HepG2 (cell line): ENCODE measurements around the gene GLRX2. TPM values are rescaled to one million over a fixed set of nuclear protein-coding genes. Genes with fewer than 3 reads are reported as not detected.

Source experiments
- ADNP ChIP-seq: sonication (generic); formaldehyde crosslinking; IDR thresholded peaks from 2 replicates; pipeline ENCODE4 v1.4.0; 2020; ENCODE audit warnings: missing genetic modification reagents
- BORCS8-MEF2B ChIP-seq: sonication (generic); formaldehyde crosslinking; IDR thresholded peaks from 2 replicates; pipeline ENCODE4 v1.8.0; 2022; ENCODE audit warnings: mild to moderate bottlenecking, missing genetic modification reagents
- GPBP1L1 ChIP-seq: sonication (generic); formaldehyde crosslinking; IDR thresholded peaks from 2 replicates; pipeline ENCODE4 v1.5.0; 2020; ENCODE audit warnings: mild to moderate bottlenecking, missing genetic modification reagents
- LRRFIP1 ChIP-seq: sonication (generic); formaldehyde crosslinking; conservative IDR thresholded peaks from 2 replicates; pipeline ENCODE4 v1.4.0; 2020; ENCODE audit warnings: missing genetic modification reagents
- RBM22 ChIP-seq: fragments of 200-400 bp; formaldehyde crosslinking; optimal IDR thresholded peaks from 2 replicates; pipeline ENCODE3; 2017; ENCODE audit warnings: mild to moderate bottlenecking, low read length, moderate library complexity
- TARDBP ChIP-seq: sonication (generic); formaldehyde crosslinking; IDR thresholded peaks from 2 replicates; pipeline ENCODE4 v1.8.0; 2022; ENCODE audit warnings: mild to moderate bottlenecking, missing genetic modification reagents
- TRAFD1 ChIP-seq: sonication (generic); formaldehyde crosslinking; IDR thresholded peaks from 2 replicates; pipeline ENCODE4 v1.5.1; 2020; ENCODE audit warnings: missing genetic modification reagents, mild to moderate bottlenecking, borderline replicate concordance
- ZBTB34 ChIP-seq: sonication (generic); formaldehyde crosslinking; IDR thresholded peaks from 2 replicates; pipeline ENCODE4 v1.8.0; 2022; ENCODE audit warnings: mild to moderate bottlenecking, missing genetic modification reagents
- ZFP91 ChIP-seq: sonication (generic); formaldehyde crosslinking; IDR thresholded peaks from 2 replicates; pipeline ENCODE4 v1.9.0; 2022; ENCODE audit warnings: missing genetic modification reagents, mild to moderate bottlenecking, borderline replicate concordance
- ZNF207 ChIP-seq: fragments of 450-650 bp; IDR thresholded peaks from 2 replicates; pipeline ENCODE4 v1.6.1; 2016; ENCODE audit warnings: antibody characterized with exemption, borderline replicate concordance
- ZNF280B ChIP-seq: sonication (generic); formaldehyde crosslinking; IDR thresholded peaks from 2 replicates; pipeline ENCODE4 v1.5.0; 2020; ENCODE audit warnings: missing genetic modification reagents, mild to moderate bottlenecking, borderline replicate concordance
- ZNF367 ChIP-seq: sonication (generic); formaldehyde crosslinking; IDR thresholded peaks from 2 replicates; pipeline ENCODE4 v1.4.0; 2020; ENCODE audit warnings: missing genetic modification reagents, borderline replicate concordance
- ZNF441 ChIP-seq: sonication (generic); formaldehyde crosslinking; IDR thresholded peaks from 2 replicates; pipeline ENCODE4 v1.7.0; 2021; ENCODE audit warnings: missing genetic modification reagents, borderline replicate concordance
- ZNF615 ChIP-seq: sonication (generic); formaldehyde crosslinking; IDR thresholded peaks from 2 replicates; pipeline ENCODE4 v1.5.0; 2020; ENCODE audit warnings: mild to moderate bottlenecking, missing genetic modification reagents, borderline replicate concordance
- ZNF766 ChIP-seq: sonication (generic); formaldehyde crosslinking; IDR thresholded peaks from 2 replicates; pipeline ENCODE4 v1.5.0; 2020; ENCODE audit warnings: missing genetic modification reagents, borderline replicate concordance
- ZSCAN21 ChIP-seq: sonication (generic); formaldehyde crosslinking; IDR thresholded peaks from 2 replicates; pipeline ENCODE4 v1.8.0; 2022; ENCODE audit warnings: mild to moderate bottlenecking, missing genetic modification reagents, moderate library complexity, borderline replicate concordance
- polyA plus RNA-seq, 8 experiments: library from polyadenylated mRNA; depleted of rRNA in 3 of 8; stranded (reverse) in 7 of 8; unstranded in 1 of 8; fragments of >200 nt; fragmentation: Illumina TruSeq in 4 of 8; extraction: Trizol in 4 of 8; gene quantifications; 2 replicates each; pipeline versions ENCODE4 v1.2.1 to v1.2.3, GENCODE V29; 2011 to 2016; ENCODE audit warnings: low read depth in 4 of 8, missing spikeins in 1 of 8, mixed read lengths in 1 of 8; ENCODE audit not compliant: insufficient read depth in 1 of 8
- total RNA-seq, 5 experiments: library from RNA; depleted of rRNA; stranded (reverse); fragments of >200 nt; fragmentation: Illumina TruSeq; extraction: Trizol; gene quantifications; 2 replicates each; pipeline ENCODE4 v1.2.3, GENCODE V29; 2016; ENCODE audit warnings: low read depth in 1 of 5

The GLRX2 gene
- total and polyA plus RNA-seq, 2 of the 13 experiments (the other 11 are each of a cell fraction or from before 2014, with no cell fraction given): 11.9 to 39.0 TPM

- TF ChIP-seq ZSCAN21 (peak; percentile 92; the same call in 1 of the 2 replicates), ZNF766 (CRISPR knock-in tag) (0 out of 2 replicates have a peak, but pooled peaks have one; percentile 51), ZNF367 (CRISPR knock-in tag) (no peak), TARDBP (CRISPR knock-in tag) (peak; percentile 92), LRRFIP1 (CRISPR knock-in tag) (no peak), ADNP (no peak), TRAFD1 (CRISPR knock-in tag) (no peak), ZNF280B (peak; percentile 99), ZNF207 (no peak), ZNF441 (no peak), ZFP91 (CRISPR knock-in tag) (peak; percentile 97), GPBP1L1 (CRISPR knock-in tag) (no peak), ZNF615 (CRISPR knock-in tag) (0 out of 2 replicates have a peak, but pooled peaks have one; percentile 20), RBM22 (no peak), BORCS8-MEF2B (CRISPR knock-in tag) (peak; percentile 89), ZBTB34 (CRISPR knock-in tag) (peak; percentile 77; the same call in 1 of the 2 replicates)
These were observed 16.7 kb upstream of the GLRX2 start, which contains the start of gene CDC73 (continued) for GRCh38 chr1:193121616-193122593.
